LNCaP clone FGC (cell line): Measurements from ENCODE around the gene CNDP1.

Source experiments
- DNase-seq: peaks from one replicate; pipeline ENCODE4 v3.0.0-alpha.2; 2011; ENCODE audit warnings: low read depth
- H3K4me3 ChIP-seq: 2 replicates; pipeline ENCODE4 v1.5.1; 2011; ENCODE audit warnings: mild to moderate bottlenecking, low read depth, low read length, control low read depth
- CTCF ChIP-seq: IDR thresholded peaks from 2 replicates; pipeline ENCODE4 v1.5.1; 2012; ENCODE audit warnings: mild to moderate bottlenecking; ENCODE audit not compliant: control insufficient read depth, insufficient read depth; ENCODE audit errors: extremely low read depth

The CNDP1 gene

DNA sequence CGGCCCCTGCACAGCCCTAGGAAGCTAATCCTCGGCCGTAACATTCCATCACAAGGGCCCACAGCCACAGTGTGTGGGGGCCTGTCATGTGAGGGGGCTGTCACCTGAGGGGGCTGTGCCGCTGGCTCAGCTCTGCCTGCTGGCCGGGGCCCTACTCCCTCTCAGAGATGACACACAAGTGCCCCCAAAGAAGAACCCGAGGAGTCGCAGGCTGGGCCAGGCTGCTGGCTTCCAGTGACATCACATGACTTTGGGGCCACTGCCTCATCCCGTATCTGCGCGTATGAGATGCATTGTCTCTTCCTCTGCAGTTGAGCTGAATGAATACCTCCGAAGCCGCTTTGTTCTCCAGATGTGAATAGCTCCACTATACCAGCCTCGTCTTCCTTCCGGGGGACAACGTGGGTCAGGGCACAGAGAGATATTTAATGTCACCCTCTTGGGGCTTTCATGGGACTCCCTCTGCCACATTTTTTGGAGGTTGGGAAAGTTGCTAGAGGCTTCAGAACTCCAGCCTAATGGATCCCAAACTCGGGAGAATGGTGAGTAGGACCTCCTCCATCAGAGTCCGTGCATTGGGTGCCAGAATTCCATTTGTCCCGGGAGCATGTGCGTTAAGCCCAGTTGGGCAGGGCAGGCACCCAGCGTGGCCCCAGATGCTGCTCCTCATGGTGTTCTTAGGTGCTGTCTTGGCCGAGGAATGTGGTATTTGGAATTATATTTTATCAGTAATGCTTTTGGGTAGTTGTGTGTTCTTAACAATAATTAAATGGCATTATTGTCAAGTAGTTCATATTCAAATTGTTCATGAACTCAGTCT is at the start of gene CNDP1:
Gene CNDP1, plus strand, starts transcription at position 351 of the 820 bp plus-strand sequence. Its CDS starts 168 bp downstream, at position 519.
- no peak within 1 kb of the TSS for H3K4me3 ChIP-seq
- DNase-seq: no peak
- TF ChIP-seq CTCF: no peak

DNA sequence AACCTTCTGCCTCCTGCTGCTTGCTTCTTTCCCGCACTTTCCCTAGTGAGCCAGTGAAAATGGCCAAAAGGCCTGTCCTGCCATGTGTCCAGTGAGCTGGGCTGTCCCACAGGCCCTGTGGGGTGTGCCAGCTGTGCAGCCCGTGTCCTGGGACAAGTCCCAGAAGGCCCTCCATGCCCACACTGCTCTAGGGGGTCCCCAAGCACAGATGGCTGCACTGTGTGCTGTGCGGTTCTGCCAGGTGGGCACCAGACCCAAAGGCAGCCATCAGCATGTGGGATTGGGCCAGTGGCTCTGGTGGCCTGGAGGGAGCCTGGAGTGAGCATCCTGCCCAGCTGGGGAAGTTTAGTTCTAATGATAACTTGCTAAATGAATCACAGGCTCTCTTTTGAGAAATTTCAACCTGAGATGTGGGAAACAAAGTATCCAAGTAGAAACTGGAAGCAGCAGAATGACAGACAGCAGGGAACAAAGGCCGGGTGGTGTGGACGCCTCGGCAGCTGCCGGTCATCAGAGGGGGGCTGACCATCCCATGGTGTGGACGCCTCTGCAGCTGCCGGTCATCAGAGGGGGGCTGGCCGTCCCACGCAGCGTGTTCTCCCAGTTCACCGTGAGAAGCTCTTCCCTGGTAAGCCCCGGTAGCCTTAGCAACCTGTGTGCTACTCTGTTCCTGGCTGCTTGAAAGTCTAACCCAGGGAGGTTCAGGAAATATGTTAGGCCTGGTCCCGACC is 48.0 kb upstream of the CNDP1 start:
- TF ChIP-seq CTCF: no peak
- no peak for DNase-seq

DNA sequence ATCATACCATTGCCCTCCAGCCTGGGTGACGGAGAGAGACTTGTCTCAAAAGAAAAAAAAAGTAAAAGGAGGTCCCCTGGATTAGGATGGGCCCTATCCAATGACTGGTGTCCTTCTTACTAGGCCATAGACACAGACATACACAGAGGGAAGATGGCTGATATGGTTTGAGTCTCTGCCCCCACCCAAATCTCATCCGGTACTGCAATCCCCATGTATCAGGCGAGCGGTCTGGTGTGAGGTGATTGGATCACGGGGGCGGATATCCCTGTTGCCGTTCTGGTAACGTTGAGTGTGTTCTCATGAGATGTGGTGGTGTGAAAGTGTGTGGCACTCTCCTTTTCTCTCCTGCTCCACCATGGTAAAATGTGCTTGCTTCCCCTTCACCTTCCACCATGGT is 45.9 kb upstream of the CNDP1 start:
- no peak for TF ChIP-seq CTCF
- no peak for DNase-seq
- H3K4me3 ChIP-seq: no peak overlapping the region

More for the DNA sequence above, 48.0 kb upstream of the CNDP1 start:
- no peak overlapping the region for H3K4me3 ChIP-seq

DNA sequence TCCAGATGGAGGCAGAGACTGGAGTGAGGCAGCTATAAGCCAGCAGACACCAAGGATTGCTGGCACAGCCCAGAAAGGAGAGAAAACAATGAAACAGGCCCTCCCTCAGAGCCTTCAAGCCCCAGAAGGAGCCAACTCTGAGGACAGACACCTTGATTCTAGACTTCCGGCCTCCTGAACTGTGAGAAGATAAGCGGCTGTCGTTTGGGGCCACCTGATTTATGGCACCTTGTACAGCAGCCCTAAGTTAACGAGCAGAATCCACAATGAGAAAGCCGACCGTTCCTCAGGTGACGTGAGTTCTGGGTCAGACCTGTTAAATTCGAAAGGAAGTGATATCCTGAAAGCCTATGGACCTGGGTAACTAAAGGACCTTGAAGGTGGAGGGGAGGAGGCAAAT is 45.4 kb upstream of the CNDP1 start:
- DNase-seq: no peak
- no peak for TF ChIP-seq CTCF
- H3K4me3 ChIP-seq: no peak overlapping the region

DNA sequence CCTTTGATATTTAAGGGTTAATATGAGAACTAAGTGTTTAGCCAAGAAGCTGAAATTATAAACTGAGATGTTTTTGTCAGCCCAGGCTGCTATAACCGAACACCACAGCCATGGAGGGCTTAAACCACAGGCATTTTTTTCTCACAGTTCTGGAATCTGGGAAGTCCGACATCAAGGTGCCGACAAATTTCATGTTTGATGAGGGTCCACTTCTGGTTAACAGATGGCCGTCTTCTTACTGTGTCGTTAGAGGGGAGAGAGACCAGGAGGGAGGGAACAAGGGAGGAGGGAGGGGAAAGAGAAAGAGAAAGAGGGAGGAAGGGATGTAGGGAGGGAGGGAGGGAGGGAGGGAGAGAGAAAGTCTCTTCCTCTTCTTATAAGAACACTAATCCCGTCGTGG is 44.6 kb upstream of the CNDP1 start:
- no peak for DNase-seq
- TF ChIP-seq CTCF: no peak
- H3K4me3 ChIP-seq: no peak overlapping the region

DNA sequence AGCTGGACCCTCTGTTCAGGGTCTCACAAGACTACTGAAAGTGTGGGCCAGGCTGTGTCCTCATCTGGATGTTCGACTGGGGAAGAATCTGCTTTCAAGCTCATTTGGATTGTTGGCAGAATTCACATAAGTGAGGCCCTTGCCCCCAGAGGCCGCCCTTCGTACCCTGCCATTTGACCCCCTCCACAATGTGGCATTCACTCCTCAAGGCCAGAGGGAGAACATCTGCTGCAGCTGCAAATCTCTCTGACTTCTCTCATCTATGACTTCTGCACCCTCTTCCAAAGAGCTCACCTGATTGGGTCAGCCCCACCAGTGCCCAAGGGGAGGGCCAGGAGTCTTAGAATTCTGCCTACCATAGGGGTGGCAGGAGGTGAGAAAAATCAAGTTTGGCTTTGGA is 42.0 kb upstream of the CNDP1 start:
- DNase-seq: no peak
- TF ChIP-seq CTCF: no peak
- no peak overlapping the region for H3K4me3 ChIP-seq
